ENCODE results near the gene HES3. TPM values are rescaled to one million over a fixed set of nuclear protein-coding genes. Genes with fewer than 3 reads are reported as not detected.

HES3 gene
- polyA plus RNA-seq, 1 of the 3 experiments (the other 2 are of a cell fraction) = not detected

- CTCF ChIA-PET = interaction anchor here (2.3 kb wide), 1 partner anchor 48 kb away, joined by 11 read pairs; no protein-coding TSS in a partner anchor
Measured at GRCh38 chr1:6294080-6294889, 50.3 kb downstream of the HES3 start.

DNA sequence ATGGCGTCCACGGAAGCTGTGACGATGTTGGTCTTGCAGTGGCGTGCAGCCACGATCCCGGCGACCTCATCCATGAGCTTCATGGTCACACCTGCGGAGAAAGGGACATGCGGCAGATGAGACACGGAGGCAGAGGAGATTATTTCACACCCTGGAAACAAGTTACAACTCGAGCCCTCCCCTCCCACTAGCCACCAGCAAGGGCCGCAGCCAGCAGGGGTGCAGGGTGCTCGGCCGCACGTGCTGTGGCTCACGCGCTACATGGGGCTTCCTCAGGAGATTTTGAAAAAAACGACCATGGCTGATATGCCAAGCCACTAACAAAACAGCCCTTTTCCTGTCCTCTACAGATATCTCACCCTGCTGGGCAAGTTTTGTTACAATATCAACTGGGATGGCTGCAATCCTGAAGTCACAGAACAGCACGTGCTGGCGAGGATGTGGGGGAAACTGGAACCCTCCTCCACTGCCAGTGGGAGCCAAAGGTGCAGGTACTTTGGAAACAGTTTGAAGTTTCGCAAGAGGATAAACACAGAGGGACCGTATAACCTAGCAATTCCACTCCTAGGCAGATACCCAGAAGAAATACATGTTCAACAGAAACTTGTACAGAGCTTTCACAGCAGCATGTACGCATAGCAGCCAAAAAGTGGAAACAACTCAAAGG is 51.0 kb downstream of the HES3 start:
- Histone ChIP-seq H3K9me3 (no peaks in the 10 kb centered on the region), H3K4me3 (ENCODE audit: low read depth in 2 of 2, low read length in 1 of 2) (no peak overlapping the region), H4K20me1 (ENCODE audit: insufficient read depth) (no peaks in the 10 kb centered on the region), H3K4me2 (no peak overlapping the region), H3K9me2 (no peaks in the 10 kb centered on the region), H3K27ac (ENCODE audit: low read depth in 2 of 2, low read length in 1 of 2) (no peak overlapping the region), H2AFZ (ENCODE audit: low read depth) (no peak overlapping the region), H3F3A (replicated peaks; ENCODE audit: insufficient read depth) (no peaks in the 10 kb centered on the region), H3K36me3 (replicated peaks in 1 of 2; ENCODE audit: control insufficient read depth in 1 of 2, insufficient read depth in 2 of 2, low read length in 1 of 2) (peaks cover 0 to 19% of the 10 kb centered on the region in 2 experiments), H3K79me2 (ENCODE audit: insufficient read depth) (no peaks in the 10 kb centered on the region), H3K27me3 (ENCODE audit: insufficient read depth) (no peaks in the 10 kb centered on the region), H3K9ac (no peak overlapping the region), H3K4me1 (ENCODE audit: control insufficient read depth in 1 of 2, insufficient read depth in 2 of 2, low read depth in 1 of 2, low read length in 1 of 2) (peaks cover 0 to 15% of the 10 kb centered on the region in 2 experiments; a peak in 1 of 4 replicates)
- ChIA-PET POLR2A (no interaction called here), CTCF (interaction anchor here (2.3 kb wide), 1 partner anchor 49 kb away, joined by 11 read pairs; no protein-coding TSS in a partner anchor)
- DNase-seq = no peak
- 91% methylated on average over 21 of the region's 23 CpGs for WGBS (ENCODE audit: low lambda C conversion rate)
- TF ChIP-seq, protein P1, sequence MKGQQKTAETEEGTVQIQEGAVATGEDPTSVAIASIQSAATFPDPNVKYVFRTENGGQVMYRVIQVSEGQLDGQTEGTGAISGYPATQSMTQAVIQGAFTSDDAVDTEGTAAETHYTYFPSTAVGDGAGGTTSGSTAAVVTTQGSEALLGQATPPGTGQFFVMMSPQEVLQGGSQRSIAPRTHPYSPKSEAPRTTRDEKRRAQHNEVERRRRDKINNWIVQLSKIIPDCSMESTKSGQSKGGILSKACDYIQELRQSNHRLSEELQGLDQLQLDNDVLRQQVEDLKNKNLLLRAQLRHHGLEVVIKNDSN (IDR thresholded peaks at IDR 0.05; ENCODE audit: borderline replicate concordance, low read depth) = no peak
- no peak for TF ChIP-seq GABPA (IDR thresholded peaks at IDR 0.05; ENCODE audit: low read depth)
- TF ChIP-seq, protein P2, sequence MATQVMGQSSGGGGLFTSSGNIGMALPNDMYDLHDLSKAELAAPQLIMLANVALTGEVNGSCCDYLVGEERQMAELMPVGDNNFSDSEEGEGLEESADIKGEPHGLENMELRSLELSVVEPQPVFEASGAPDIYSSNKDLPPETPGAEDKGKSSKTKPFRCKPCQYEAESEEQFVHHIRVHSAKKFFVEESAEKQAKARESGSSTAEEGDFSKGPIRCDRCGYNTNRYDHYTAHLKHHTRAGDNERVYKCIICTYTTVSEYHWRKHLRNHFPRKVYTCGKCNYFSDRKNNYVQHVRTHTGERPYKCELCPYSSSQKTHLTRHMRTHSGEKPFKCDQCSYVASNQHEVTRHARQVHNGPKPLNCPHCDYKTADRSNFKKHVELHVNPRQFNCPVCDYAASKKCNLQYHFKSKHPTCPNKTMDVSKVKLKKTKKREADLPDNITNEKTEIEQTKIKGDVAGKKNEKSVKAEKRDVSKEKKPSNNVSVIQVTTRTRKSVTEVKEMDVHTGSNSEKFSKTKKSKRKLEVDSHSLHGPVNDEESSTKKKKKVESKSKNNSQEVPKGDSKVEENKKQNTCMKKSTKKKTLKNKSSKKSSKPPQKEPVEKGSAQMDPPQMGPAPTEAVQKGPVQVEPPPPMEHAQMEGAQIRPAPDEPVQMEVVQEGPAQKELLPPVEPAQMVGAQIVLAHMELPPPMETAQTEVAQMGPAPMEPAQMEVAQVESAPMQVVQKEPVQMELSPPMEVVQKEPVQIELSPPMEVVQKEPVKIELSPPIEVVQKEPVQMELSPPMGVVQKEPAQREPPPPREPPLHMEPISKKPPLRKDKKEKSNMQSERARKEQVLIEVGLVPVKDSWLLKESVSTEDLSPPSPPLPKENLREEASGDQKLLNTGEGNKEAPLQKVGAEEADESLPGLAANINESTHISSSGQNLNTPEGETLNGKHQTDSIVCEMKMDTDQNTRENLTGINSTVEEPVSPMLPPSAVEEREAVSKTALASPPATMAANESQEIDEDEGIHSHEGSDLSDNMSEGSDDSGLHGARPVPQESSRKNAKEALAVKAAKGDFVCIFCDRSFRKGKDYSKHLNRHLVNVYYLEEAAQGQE (IDR thresholded peaks at IDR 0.05; ENCODE audit: low read depth, low read length) = no peak
- TF ChIP-seq SIN3A (IDR thresholded peaks at IDR 0.05; ENCODE audit: borderline replicate concordance, low read depth, low read length) = no peak
- no peak for TF ChIP-seq TCF12 (IDR thresholded peaks at IDR 0.05)
- TF ChIP-seq FOXM1 (IDR thresholded peaks at IDR 0.05; ENCODE audit: low read depth) = no peak
- no peak for TF ChIP-seq CHD2 (IDR thresholded peaks at IDR 0.05; ENCODE audit: low read length, partially characterized antibody)
- TF ChIP-seq RFX5 (IDR thresholded peaks at IDR 0.05; ENCODE audit: low read length) = no peak
- no peak for TF ChIP-seq POLR2AphosphoS5 (IDR thresholded peaks at IDR 0.05; ENCODE audit: low read depth, low read length)
- no peak for TF ChIP-seq RXRA (IDR thresholded peaks at IDR 0.05; ENCODE audit: borderline replicate concordance, low read depth)
- no peak for TF ChIP-seq NFIC (IDR thresholded peaks at IDR 0.05; ENCODE audit: borderline replicate concordance)

More at GRCh38 chr1:6294080-6294889, 50.3 kb downstream of the HES3 start:
- Histone ChIP-seq H3K4me2 (no peak overlapping the region), H3K36me3 (replicated peaks in 1 of 2; ENCODE audit: control insufficient read depth in 1 of 2, insufficient read depth in 2 of 2, low read length in 1 of 2) (peaks cover 0 to 19% of the 10 kb centered on the region in 2 experiments), H4K20me1 (ENCODE audit: insufficient read depth) (no peaks in the 10 kb centered on the region), H2AFZ (ENCODE audit: low read depth) (no peak overlapping the region), H3K9me3 (no peaks in the 10 kb centered on the region), H3K27ac (ENCODE audit: low read depth in 2 of 2, low read length in 1 of 2) (no peak overlapping the region), H3K4me3 (ENCODE audit: low read depth in 2 of 2, low read length in 1 of 2) (no peak overlapping the region), H3K9me2 (no peaks in the 10 kb centered on the region), H3K9ac (no peak overlapping the region), H3F3A (replicated peaks; ENCODE audit: insufficient read depth) (no peaks in the 10 kb centered on the region), H3K79me2 (ENCODE audit: insufficient read depth) (no peaks in the 10 kb centered on the region), H3K4me1 (ENCODE audit: control insufficient read depth in 1 of 2, insufficient read depth in 2 of 2, low read depth in 1 of 2, low read length in 1 of 2) (peaks cover 0 to 8% of the 10 kb centered on the region in 2 experiments; a peak in 1 of 4 replicates), H3K27me3 (ENCODE audit: insufficient read depth) (no peaks in the 10 kb centered on the region)
- no peak for DNase-seq
- TF ChIP-seq FOSL2 (IDR thresholded peaks at IDR 0.05; ENCODE audit: borderline replicate concordance, low read depth) = no peak
- TF ChIP-seq, protein P3, sequence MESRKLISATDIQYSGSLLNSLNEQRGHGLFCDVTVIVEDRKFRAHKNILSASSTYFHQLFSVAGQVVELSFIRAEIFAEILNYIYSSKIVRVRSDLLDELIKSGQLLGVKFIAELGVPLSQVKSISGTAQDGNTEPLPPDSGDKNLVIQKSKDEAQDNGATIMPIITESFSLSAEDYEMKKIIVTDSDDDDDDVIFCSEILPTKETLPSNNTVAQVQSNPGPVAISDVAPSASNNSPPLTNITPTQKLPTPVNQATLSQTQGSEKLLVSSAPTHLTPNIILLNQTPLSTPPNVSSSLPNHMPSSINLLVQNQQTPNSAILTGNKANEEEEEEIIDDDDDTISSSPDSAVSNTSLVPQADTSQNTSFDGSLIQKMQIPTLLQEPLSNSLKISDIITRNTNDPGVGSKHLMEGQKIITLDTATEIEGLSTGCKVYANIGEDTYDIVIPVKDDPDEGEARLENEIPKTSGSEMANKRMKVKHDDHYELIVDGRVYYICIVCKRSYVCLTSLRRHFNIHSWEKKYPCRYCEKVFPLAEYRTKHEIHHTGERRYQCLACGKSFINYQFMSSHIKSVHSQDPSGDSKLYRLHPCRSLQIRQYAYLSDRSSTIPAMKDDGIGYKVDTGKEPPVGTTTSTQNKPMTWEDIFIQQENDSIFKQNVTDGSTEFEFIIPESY (IDR thresholded peaks at IDR 0.05; ENCODE audit: borderline replicate concordance, low read depth) = no peak
- no peak for TF ChIP-seq EZH2phosphoT487 (IDR thresholded peaks at IDR 0.05; ENCODE audit: borderline replicate concordance, low read depth)
- TF ChIP-seq, protein P1 (IDR thresholded peaks at IDR 0.05; ENCODE audit: borderline replicate concordance, low read depth) = no peak
- TF ChIP-seq NFIC (IDR thresholded peaks at IDR 0.05; ENCODE audit: borderline replicate concordance) = no peak
- TF ChIP-seq SIN3A (IDR thresholded peaks at IDR 0.05; ENCODE audit: borderline replicate concordance, low read depth, low read length) = no peak
- TF ChIP-seq TEAD4 (IDR thresholded peaks at IDR 0.05; ENCODE audit: borderline replicate concordance, insufficient read depth) = no peak
- POLR2A ChIA-PET = no interaction called here
- 94% methylated on average over 13 of the region's 14 CpGs for WGBS (ENCODE audit: low lambda C conversion rate)
